DMS79 (cell line): ENCODE results near the gene RTP5.
"Not testable (repeated sequence)": the region's sequence is repeated elsewhere in the genome, so short reads cannot be mapped to it uniquely, and the experiment has no call there.

Source experiments
- DNase-seq: peaks from one replicate; lab custom pipeline; 2025; lab: John Stamatoyannopoulos, UW

Gene RTP5

GRCh38 chr2:241869087-241869961 is at the start of gene RTP5:
Gene RTP5 (plus strand): TSS chr2:241869729. CDS start chr2:241869757, 28 bp downstream.
- no peak for DNase-seq

- DNase-seq: not testable (repeated sequence)
Measured at GRCh38 chr2:241819947-241820624, 49.4 kb upstream of the RTP5 start.

GRCh38 chr2:241820625-241821384 is 48.7 kb upstream of the RTP5 start:
- no peak for DNase-seq

- DNase-seq: no peak
Measured at GRCh38 chr2:241821460-241822263, 47.9 kb upstream of the RTP5 start.

GRCh38 chr2:241822264-241822623 is 47.3 kb upstream of the RTP5 start:
- no peak for DNase-seq

- not testable (repeated sequence) for DNase-seq
Measured at GRCh38 chr2:241823531-241824437, 45.7 kb upstream of the RTP5 start.

- no peak for DNase-seq
Measured at GRCh38 chr2:241827394-241827793, 42.1 kb upstream of the RTP5 start.

GRCh38 chr2:241833101-241833663 is 36.3 kb upstream of the RTP5 start:
- DNase-seq: no peak

GRCh38 chr2:241833756-241834526 is 35.6 kb upstream of the RTP5 start:
- not testable (repeated sequence) for DNase-seq

GRCh38 chr2:241834527-241835210 is 34.9 kb upstream of the RTP5 start:
- no peak for DNase-seq

GRCh38 chr2:241835611-241836010 is 33.9 kb upstream of the RTP5 start:
- no peak for DNase-seq

GRCh38 chr2:241836292-241836691 is 33.2 kb upstream of the RTP5 start:
- no peak for DNase-seq

GRCh38 chr2:241837197-241837965 is 32.1 kb upstream of the RTP5 start:
- no peak for DNase-seq

GRCh38 chr2:241841181-241842066 is 28.1 kb upstream of the RTP5 start:
- no peak for DNase-seq

- no peak for DNase-seq
Measured at GRCh38 chr2:241842067-241842415, 27.5 kb upstream of the RTP5 start.

- no peak for DNase-seq
Measured at GRCh38 chr2:241842620-241843211, 26.8 kb upstream of the RTP5 start.
